B cell (primary cell): ENCODE data around the gene FAM216B. TPM values are rescaled to one million over a fixed set of nuclear protein-coding genes. Genes with fewer than 3 reads are reported as not detected.

Experiments
- ATAC-seq: fragments of 200-7000 bp; cut with Tn5 transposase; one replicate; pipeline ENCODE4 v1.10.0; 2021; ENCODE audit warnings: low read depth, mild to moderate bottlenecking, moderate number of reproducible peaks, moderate library complexity
- CTCF ChIA-PET: fragments of 350-600 bp; sonication (Branson Sonifier 250); formaldehyde crosslinking; loops from one replicate; lab custom pipeline; 2021; ENCODE audit warnings: antibody characterized with exemption, inconsistent platforms; lab: Charles Lee
- POLR2A ChIA-PET: fragments of 350-600 bp; sonication (Branson Sonifier 250); formaldehyde crosslinking; loops from one replicate; lab custom pipeline; 2021; ENCODE audit warnings: antibody characterized with exemption; lab: Charles Lee
- DNase-seq: peaks from one replicate; pipeline ENCODE4 v3.0.0; 2013
- H2AFZ ChIP-seq: 2 replicates; pipeline ENCODE4 v1.6.1; 2012; ENCODE audit warnings: mild to moderate bottlenecking, low read depth, low read length; ENCODE audit not compliant: insufficient read depth, poor library complexity, severe bottlenecking
- H3K27ac ChIP-seq, 2 donors: 1 replicate in 1 of 2; 2 replicates in 1 of 2; pipeline ENCODE4 v1.5.1; 2012 to 2013; ENCODE audit warnings: low read length in 2 of 2, mild to moderate bottlenecking in 2 of 2, moderate library complexity in 1 of 2
- H3K27me3 ChIP-seq, 4 experiments: fragments of 200-600 bp in 1 of 4; sonication (generic) in 1 of 4; replicated peaks in 1 of 4; 1 replicate in 2 of 4; 2 replicates in 2 of 4; pipeline versions ENCODE4 v1.6.1 to v1.7.0; 2013 to 2016; ENCODE audit warnings: low read length in 3 of 4, mild to moderate bottlenecking in 2 of 4, mixed read lengths in 1 of 4, moderate library complexity in 1 of 4; ENCODE audit not compliant: insufficient read depth in 4 of 4, control insufficient read depth in 3 of 4; ENCODE audit errors: control extremely low read depth in 1 of 4
- H3K36me3 ChIP-seq, 2 experiments: replicated peaks in 1 of 2; 1 replicate in 1 of 2; 2 replicates in 1 of 2; pipeline versions ENCODE4 v1.6.1 to v1.7.1; 2013; ENCODE audit warnings: low read length in 1 of 2; ENCODE audit not compliant: insufficient read depth in 2 of 2, control insufficient read depth in 1 of 2; ENCODE audit errors: control extremely low read depth in 1 of 2, extremely low read depth in 1 of 2
- H3K4me1 ChIP-seq, 2 donors: fragments of 200-600 bp in 1 of 2; sonication (generic) in 1 of 2; 1 replicate in 1 of 2; 2 replicates in 1 of 2; pipeline versions ENCODE4 v1.5.1 to v1.6.1; 2013 to 2017; ENCODE audit warnings: low read length in 2 of 2; ENCODE audit not compliant: control insufficient read depth in 2 of 2, insufficient read depth in 2 of 2
- H3K4me2 ChIP-seq: replicated peaks from 2 replicates; pipeline ENCODE3; 2012; ENCODE audit warnings: mild to moderate bottlenecking, low read depth, low read length; ENCODE audit not compliant: poor library complexity, severe bottlenecking
- H3K4me3 ChIP-seq, 5 experiments: fragments of 200-600 bp in 1 of 5; sonication (generic) in 1 of 5; 1 replicate in 3 of 5; 2 replicates in 2 of 5; pipeline versions ENCODE4 v1.5.1 to v1.7.0; 2011 to 2016; ENCODE audit warnings: low read length in 4 of 5, mild to moderate bottlenecking in 4 of 5, low read depth in 2 of 5, control low read depth in 1 of 5, moderate library complexity in 1 of 5; ENCODE audit not compliant: insufficient read depth in 1 of 5; ENCODE audit errors: control extremely low read depth in 1 of 5, extremely low read depth in 1 of 5
- H3K79me2 ChIP-seq: fragments of 200-600 bp; sonication (generic); one replicate; pipeline ENCODE4 v1.6.0; 2016; ENCODE audit warnings: low read length; ENCODE audit not compliant: control insufficient read depth, insufficient read depth
- H3K9ac ChIP-seq: fragments of 200-600 bp; sonication (generic); 2 replicates; pipeline ENCODE4 v1.6.1; 2017; ENCODE audit warnings: mild to moderate bottlenecking, low read length, moderate library complexity
- H3K9me3 ChIP-seq, 3 donors: one replicate each; pipeline versions ENCODE4 v1.6.1 to v1.7.1; 2013; ENCODE audit warnings: low read length in 2 of 3; ENCODE audit not compliant: control insufficient read depth in 2 of 3, insufficient read depth in 1 of 3; ENCODE audit errors: control extremely low read depth in 1 of 3
- H4K20me1 ChIP-seq: 2 replicates; pipeline ENCODE4 v1.6.0; 2012; ENCODE audit warnings: mild to moderate bottlenecking, low read length; ENCODE audit not compliant: insufficient read depth, control insufficient read depth, poor library complexity, severe bottlenecking
- H3K27ac Mint-ChIP-seq: one replicate; pipeline ENCODE4 v1.8.0; 2021; ENCODE audit warnings: mixed read lengths
- H3K27me3 Mint-ChIP-seq: one replicate; pipeline ENCODE4 v1.8.0; 2021; ENCODE audit warnings: mixed read lengths
- H3K4me1 Mint-ChIP-seq: one replicate; pipeline ENCODE4 v1.8.0; 2021; ENCODE audit warnings: mixed read lengths
- H3K4me3 Mint-ChIP-seq: one replicate; pipeline ENCODE4 v1.8.0; 2021; ENCODE audit warnings: mixed read lengths
- H3K9me3 Mint-ChIP-seq: one replicate; pipeline ENCODE4 v1.8.0; 2022; ENCODE audit warnings: mixed read lengths; ENCODE audit not compliant: insufficient read depth
- EZH2 ChIP-seq: IDR thresholded peaks from 2 replicates; pipeline ENCODE4 v1.6.1; 2012; ENCODE audit warnings: borderline replicate concordance, low read depth, mild to moderate bottlenecking, moderate library complexity, low read length; ENCODE audit not compliant: insufficient read depth, poor library complexity, severe bottlenecking
- WGBS: methylation state at CpG from one replicate; pipeline ENCODE4 v1.1.5; 2013; ENCODE audit warnings: missing lambda C conversion rate; ENCODE audit not compliant: insufficient coverage; 5-methylcytosine and 5-hydroxymethylcytosine counted together
- intact Hi-C: fragments of 100-400 bp; cut with micrococcal nuclease; formaldehyde crosslinking; loops from one replicate; pipeline ENCODE4 v1.10.0; 2022
- polyA plus RNA-seq: library from polyadenylated mRNA; depleted of rRNA; stranded (reverse); fragments of >200 nt; gene quantifications from 2 replicates; pipeline ENCODE4 v1.2.3, GENCODE V29; 2012
- total RNA-seq, 2 donors: library from RNA; stranded (reverse); fragments of 120-200 nt in 1 of 2; gene quantifications; 1 replicate in 1 of 2; 2 replicates in 1 of 2; pipeline versions ENCODE4 v1.2.3 to v1.2.4, GENCODE V29; 2013 to 2022
- TF ChIP-seq, protein P1 (sequence below): fragments of 200-600 bp; IDR thresholded peaks from one replicate; pipeline ENCODE4 v1.8.0; 2022; ENCODE audit warnings: antibody characterized with exemption, mild to moderate bottlenecking

The FAM216B gene
- total and polyA plus RNA-seq, 2 donors (not counting 1 experiment from before 2014, with no cell fraction given): not detected

DNA sequence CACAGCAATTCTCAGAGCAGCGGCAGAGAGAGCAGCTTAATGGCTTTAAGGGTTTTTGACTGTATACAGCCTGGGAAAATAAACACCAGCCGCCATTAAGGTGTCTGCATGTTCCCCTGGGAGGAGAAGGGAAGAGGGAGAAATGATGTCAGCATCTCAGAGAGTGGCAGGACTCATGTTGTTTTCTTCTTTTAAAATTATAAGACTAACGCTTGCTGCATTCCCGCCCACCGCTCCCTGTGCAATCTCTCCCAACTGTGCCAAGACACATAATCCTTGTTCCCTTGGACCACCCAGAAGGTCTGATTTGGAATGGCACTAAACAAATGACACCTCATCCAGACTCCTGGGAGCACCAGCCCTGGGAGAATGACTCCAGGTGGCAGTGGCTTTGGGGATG is 27.7 kb upstream of the FAM216B start:
- no peak overlapping the region for H3K4me3 Mint-ChIP-seq
- no peak for DNase-seq
- no peak for ATAC-seq
- H2AFZ ChIP-seq: no peak overlapping the region
- H3K27ac ChIP-seq: no peak overlapping the region
- H3K36me3 ChIP-seq: no peaks in the 10 kb centered on the region
- H3K9me3 ChIP-seq: peaks cover 0 to 2% (median 0%) of the 10 kb centered on the region in 3 donors
- TF ChIP-seq, protein P1, sequence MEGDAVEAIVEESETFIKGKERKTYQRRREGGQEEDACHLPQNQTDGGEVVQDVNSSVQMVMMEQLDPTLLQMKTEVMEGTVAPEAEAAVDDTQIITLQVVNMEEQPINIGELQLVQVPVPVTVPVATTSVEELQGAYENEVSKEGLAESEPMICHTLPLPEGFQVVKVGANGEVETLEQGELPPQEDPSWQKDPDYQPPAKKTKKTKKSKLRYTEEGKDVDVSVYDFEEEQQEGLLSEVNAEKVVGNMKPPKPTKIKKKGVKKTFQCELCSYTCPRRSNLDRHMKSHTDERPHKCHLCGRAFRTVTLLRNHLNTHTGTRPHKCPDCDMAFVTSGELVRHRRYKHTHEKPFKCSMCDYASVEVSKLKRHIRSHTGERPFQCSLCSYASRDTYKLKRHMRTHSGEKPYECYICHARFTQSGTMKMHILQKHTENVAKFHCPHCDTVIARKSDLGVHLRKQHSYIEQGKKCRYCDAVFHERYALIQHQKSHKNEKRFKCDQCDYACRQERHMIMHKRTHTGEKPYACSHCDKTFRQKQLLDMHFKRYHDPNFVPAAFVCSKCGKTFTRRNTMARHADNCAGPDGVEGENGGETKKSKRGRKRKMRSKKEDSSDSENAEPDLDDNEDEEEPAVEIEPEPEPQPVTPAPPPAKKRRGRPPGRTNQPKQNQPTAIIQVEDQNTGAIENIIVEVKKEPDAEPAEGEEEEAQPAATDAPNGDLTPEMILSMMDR: no peak
- TF ChIP-seq EZH2: no peak
- no peak overlapping the region for H3K4me2 ChIP-seq
- no peak overlapping the region for H3K4me3 ChIP-seq
- POLR2A ChIA-PET: no interaction called here
- H3K4me1 ChIP-seq: no peaks in the 10 kb centered on the region
- H3K9me3 Mint-ChIP-seq: peaks cover 8% of the 10 kb centered on the region
- H3K4me1 Mint-ChIP-seq: no peaks in the 10 kb centered on the region
- no peak overlapping the region for H3K27ac Mint-ChIP-seq
- no peaks in the 10 kb centered on the region for H4K20me1 ChIP-seq
- H3K27me3 ChIP-seq: no peaks in the 10 kb centered on the region
- H3K79me2 ChIP-seq: no peaks in the 10 kb centered on the region
- CTCF ChIA-PET: no interaction called here
- 100% methylated on average over 4 of the region's 5 CpGs for WGBS
- intact Hi-C loops: no loop called here
- peaks cover 4% of the 10 kb centered on the region for H3K27me3 Mint-ChIP-seq
- no peak overlapping the region for H3K9ac ChIP-seq

DNA sequence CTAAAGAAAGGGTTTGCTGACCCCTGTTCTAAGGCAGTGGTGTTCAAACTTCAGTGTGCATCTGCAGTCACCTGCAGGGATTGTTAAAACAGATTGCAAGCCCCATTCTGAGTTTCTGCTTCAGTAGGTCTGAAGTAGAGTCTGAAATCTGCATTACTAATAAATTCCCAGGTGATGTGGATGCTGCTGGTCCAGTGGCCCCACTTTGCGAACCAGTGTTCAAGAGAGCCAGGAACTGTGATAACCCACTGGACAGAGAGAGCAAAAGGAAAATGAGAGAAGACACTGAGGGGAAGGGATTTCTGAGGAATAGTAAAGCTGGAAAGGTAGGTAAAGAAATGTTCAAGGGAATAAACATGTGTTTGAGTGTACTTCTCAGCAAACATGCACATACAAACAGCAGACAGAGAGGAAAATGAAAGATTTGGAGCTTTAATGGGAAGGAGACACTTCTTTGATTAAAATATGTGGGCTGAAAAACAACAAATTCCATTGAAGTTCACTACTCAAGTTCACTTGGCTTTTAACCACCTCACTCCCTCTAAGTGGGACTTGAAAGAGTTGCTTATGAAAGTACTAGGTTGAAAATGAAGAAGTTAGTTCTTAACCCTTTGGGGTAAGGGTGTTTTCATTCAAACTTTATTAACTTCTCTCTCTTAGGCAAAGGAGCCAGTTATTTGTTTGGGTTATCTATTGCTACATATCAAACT is 26.4 kb upstream of the FAM216B start:
- Histone ChIP-seq H3K4me3 (no peak overlapping the region), H4K20me1 (no peaks in the 10 kb centered on the region), H3K9ac (no peak overlapping the region), H3K4me1 (no peaks in the 10 kb centered on the region), H3K79me2 (no peaks in the 10 kb centered on the region), H3K36me3 (no peaks in the 10 kb centered on the region), H3K27ac (no peak overlapping the region), H3K9me3 (peaks cover 0 to 2% (median 0%) of the 10 kb centered on the region in 3 donors), H2AFZ (no peak overlapping the region), H3K27me3 (no peaks in the 10 kb centered on the region), H3K4me2 (no peak overlapping the region)
- Mint-ChIP-seq H3K4me1 (no peaks in the 10 kb centered on the region), H3K9me3 (peaks cover 8% of the 10 kb centered on the region), H3K27me3 (peaks cover 7% of the 10 kb centered on the region), H3K4me3 (no peak overlapping the region), H3K27ac (no peak overlapping the region)
- ATAC-seq (no peak), DNase-seq (no peak)
- POLR2A ChIA-PET: no interaction called here
- CTCF ChIA-PET: no interaction called here
- WGBS: 100% methylated on average over 1 of the region's 1 CpG
- TF ChIP-seq, protein P1: no peak
- TF ChIP-seq EZH2: no peak
- intact Hi-C loops: no loop called here
